ENCODE results near the gene EIF4G1. TPM values are rescaled to one million over a fixed set of nuclear protein-coding genes. Genes with fewer than 3 reads are reported as not detected.

The EIF4G1 gene
- total and polyA plus RNA-seq, 2 of the 8 experiments (the other 6 are each of a cell fraction or from before 2014, with no cell fraction given), result 318 to 473 TPM

DNA sequence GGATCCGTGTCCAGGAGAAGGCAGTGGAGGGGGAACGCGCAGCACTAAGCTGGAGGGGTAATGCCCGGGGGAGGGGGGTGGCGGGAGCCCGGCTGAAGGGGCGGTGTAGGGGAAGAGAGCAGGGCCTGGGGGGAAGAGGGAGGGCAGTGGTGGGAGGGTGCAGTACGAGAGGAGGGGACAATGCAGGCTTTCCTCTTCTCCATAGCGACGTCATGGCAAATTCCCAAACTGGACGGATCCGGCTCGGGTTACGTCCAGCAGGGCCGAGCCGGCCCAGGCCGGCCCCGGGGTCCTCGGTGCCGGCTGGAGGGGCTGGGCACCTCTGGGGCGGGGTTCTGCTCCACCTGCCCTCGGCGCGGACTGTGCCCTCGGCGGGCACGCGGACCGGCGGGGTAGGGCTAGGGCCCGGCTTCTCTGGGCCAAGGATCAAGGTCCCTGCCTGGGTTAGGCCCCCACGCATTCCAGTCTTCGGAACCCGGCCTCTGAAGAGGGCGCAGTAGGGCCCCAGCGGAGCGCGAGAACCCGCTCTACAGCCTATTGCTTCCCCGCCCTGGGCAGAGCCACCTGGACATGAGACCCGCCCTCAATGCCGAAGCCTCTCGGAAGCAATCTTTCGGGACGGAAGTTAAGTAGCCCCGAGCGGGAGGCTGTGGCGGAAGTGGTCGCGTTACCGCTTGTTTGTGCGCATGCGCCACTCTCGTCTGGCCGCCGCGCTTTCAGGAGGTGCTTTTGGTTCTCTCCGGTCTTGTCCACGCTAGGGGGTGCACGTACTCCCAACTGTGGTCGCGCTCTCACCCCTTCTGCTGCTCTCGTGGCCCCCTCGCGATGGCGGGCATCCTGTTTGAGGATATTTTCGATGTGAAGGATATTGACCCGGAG, 48.5 kb downstream of the EIF4G1 start:
- peak; percentile 90 for FAIRE-seq
- H3K79me2 ChIP-seq (ENCODE audit: control insufficient read depth in 1 of 2, insufficient read depth in 2 of 2, low read length in 2 of 2), result peaks cover 0 to 15% of the 10 kb centered on the region in 2 experiments; a peak in 2 of 4 replicates
- POLR2A ChIA-PET (ENCODE audit: partially characterized antibody), result interaction anchor here (0.6 to 5.2 kb wide), 22 partner anchors 9 to 186 kb away, joined by 3 to 32 read pairs (median 4); partner anchors contain the start of gene FAM131A
- TF ChIP-seq, protein P1, sequence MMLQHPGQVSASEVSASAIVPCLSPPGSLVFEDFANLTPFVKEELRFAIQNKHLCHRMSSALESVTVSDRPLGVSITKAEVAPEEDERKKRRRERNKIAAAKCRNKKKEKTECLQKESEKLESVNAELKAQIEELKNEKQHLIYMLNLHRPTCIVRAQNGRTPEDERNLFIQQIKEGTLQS (IDR thresholded peaks at IDR 0.05; ENCODE audit: insufficient read depth, low read depth, low read length), result no peak
- TF ChIP-seq ASH2L (IDR thresholded peaks at IDR 0.05; ENCODE audit: low read length) (no peak), CTBP2 (IDR thresholded peaks at IDR 0.05; ENCODE audit: borderline replicate concordance, insufficient read depth, insufficient read length, low read length) (no peak), SIN3A (conservative IDR thresholded peaks at IDR 0.05 in 1 of 2, IDR thresholded peaks at IDR 0.05 in 1 of 2; ENCODE audit: low read depth in 1 of 2, low read length in 2 of 2) (peak; percentile 45 to 47; a peak in 1 of 4 replicates), GABPA (IDR thresholded peaks at IDR 0.05; ENCODE audit: borderline replicate concordance, insufficient read depth, low read length) (peak; percentile 79; the same call in 1 of the 2 replicates), BRCA1 (IDR thresholded peaks at IDR 0.05; ENCODE audit: low read depth, low read length) (0 out of 2 replicates have a peak, but pooled peaks have one; percentile 49), JUND (IDR thresholded peaks at IDR 0.05; ENCODE audit: low read length) (no peak), SP2 (IDR thresholded peaks at IDR 0.05; ENCODE audit: low read length) (no peak), NANOG (IDR thresholded peaks at IDR 0.05; ENCODE audit: insufficient read depth, low read depth, low read length, poor library complexity, severe bottlenecking) (no peak)

More for the DNA sequence above, 48.5 kb downstream of the EIF4G1 start:
- DNase-seq (ENCODE audit: low read depth in 1 of 2, low spot score in 2 of 2), result peak; percentile 93 to 95
- peak overlapping the region; percentile 97; the same call in 1 of the 2 replicates for H4K8ac ChIP-seq (ENCODE audit: extremely low read depth, insufficient read depth, low read length)
- H4K20me1 ChIP-seq (replicated peaks in 1 of 2; ENCODE audit: control insufficient read depth in 1 of 2, insufficient read depth in 2 of 2, low read length in 2 of 2), result peaks cover 8 to 15% of the 10 kb centered on the region in 2 experiments
- H3K36me3 ChIP-seq (ENCODE audit: control insufficient read depth in 2 of 4, insufficient read depth in 4 of 4, low read length in 3 of 4), result peaks cover 7 to 25% (median 23%) of the 10 kb centered on the region in 4 experiments; a peak in 7 of 8 replicates
- 0 out of 2 replicates have a peak, but pooled peaks cover 3% of the 10 kb centered on the region for H3K79me1 ChIP-seq (ENCODE audit: low read depth, low read length)
- H3K14ac ChIP-seq (ENCODE audit: insufficient read length), result no peak overlapping the region
- peak overlapping the region; percentile 77 to 88 (median 80) for H3K4me3 ChIP-seq (ENCODE audit: extremely low read depth in 1 of 4, insufficient read depth in 2 of 4, low read depth in 3 of 4, low read length in 4 of 4)
- H3K9ac ChIP-seq (replicated peaks in 1 of 4; ENCODE audit: extremely low read depth in 1 of 4, low read depth in 3 of 4, low read length in 3 of 4), result peak overlapping the region; percentile 59 to 92 (median 84)
- peak overlapping the region; percentile 85 for H4K5ac ChIP-seq (ENCODE audit: insufficient read length, low read depth, low read length)
- peak overlapping the region; percentile 72 for H3K56ac ChIP-seq (replicated peaks; ENCODE audit: insufficient read length, low read depth, low read length)
- CTCF ChIA-PET (ENCODE audit: partially characterized antibody), result interaction anchor here (1.1 to 7.1 kb wide), 9 partner anchors 9 to 184 kb away, joined by 3 to 47 read pairs (median 4); no protein-coding TSS in a partner anchor
- H2AFZ ChIP-seq (ENCODE audit: low read length), result 0 out of 2 replicates have a peak overlapping the region, but pooled peaks have one; percentile 15
- H3K18ac ChIP-seq (ENCODE audit: extremely low read depth, low read length), result peak overlapping the region; percentile 81
- H3K4me1 ChIP-seq (replicated peaks in 1 of 4; ENCODE audit: control insufficient read depth in 3 of 4, insufficient read depth in 4 of 4, low read length in 3 of 4), result peaks cover 3 to 18% (median 12%) of the 10 kb centered on the region in 4 experiments
- peaks cover 22% of the 10 kb centered on the region for H3K23me2 ChIP-seq (ENCODE audit: low read depth, low read length)
- H2AK5ac ChIP-seq (ENCODE audit: low read depth, low read length), result no peak overlapping the region; the same call in 1 of the 2 replicates
- peak overlapping the region; percentile 94 to 98 for H3K4me2 ChIP-seq (ENCODE audit: insufficient read depth in 1 of 2, low read depth in 2 of 2, low read length in 2 of 2)
- H3K9me3 ChIP-seq (ENCODE audit: insufficient read depth in 2 of 2, low read depth in 1 of 2, low read length in 1 of 2), result no peaks in the 10 kb centered on the region
- no peak overlapping the region for H2BK120ac ChIP-seq (replicated peaks; ENCODE audit: low read depth, low read length)
- peak overlapping the region; percentile 93 for H2BK5ac ChIP-seq (ENCODE audit: low read depth, low read length)
- H4K91ac ChIP-seq (replicated peaks; ENCODE audit: insufficient read length, low read length), result peak overlapping the region; percentile 23
- no peak overlapping the region for H3K23ac ChIP-seq (ENCODE audit: insufficient read length)
- peaks cover 0 to 8% (median 3%) of the 10 kb centered on the region in 4 experiments; a peak in 3 of 7 replicates for H3K27me3 ChIP-seq (replicated peaks in 1 of 4; ENCODE audit: control insufficient read depth in 3 of 4, extremely low read depth in 1 of 4, insufficient read depth in 3 of 4, low read length in 3 of 4)
- peak overlapping the region; percentile 92 for H3K4ac ChIP-seq (replicated peaks; ENCODE audit: insufficient read length, low read depth, low read length)
- H2BK12ac ChIP-seq (ENCODE audit: low read depth, low read length), result peak overlapping the region; percentile 60; the same call in 1 of the 2 replicates
- no peak overlapping the region for H2BK20ac ChIP-seq (ENCODE audit: low read length)
- 2% methylated on average over 56 of the region's 68 CpGs; no CpG with 5 or more reads in 1 of the 2 experiments for WGBS, 2 experiments (ENCODE audit: extremely low coverage in 1 of 2, insufficient coverage in 1 of 2, insufficient read length in 1 of 2, insufficient replicate concordance in 2 of 2, low coverage in 1 of 2, low lambda C conversion rate in 2 of 2, missing lambda C conversion rate in 1 of 2)
- peak overlapping the region; percentile 92 for H3K27ac ChIP-seq (ENCODE audit: low read depth, low read length)
- H2BK15ac ChIP-seq (ENCODE audit: low read length), result 0 out of 2 replicates have a peak overlapping the region, but pooled peaks have one; percentile 46

Data from H1 (cell line).